Small intestine (tissue), 7 donors: ENCODE measurements around the gene PRKAA1. TPM values are rescaled to one million over a fixed set of nuclear protein-coding genes. Genes with fewer than 3 reads are reported as not detected.
"Not testable (repeated sequence)": the region's sequence is repeated elsewhere in the genome, so short reads cannot be mapped to it uniquely, and the experiment has no call there.

ENCODE experiments used
- DNase-seq, 2 donors: peaks; one replicate each; pipeline versions ENCODE4 v3.0.0 to v3.0.0-alpha.2; 2013
- FAIRE-seq: peaks from 2 replicates; lab custom pipeline; 2012; peaks lifted over from hg19 to GRCh38; lab: Jason Lieb, UNC
- H3K27ac ChIP-seq, 3 donors: one replicate each; pipeline ENCODE4 v1.5.1; 2013; ENCODE audit warnings: low read length in 2 of 3, mild to moderate bottlenecking in 2 of 3, control low read depth in 1 of 3, inconsistent platforms in 1 of 3, low read depth in 1 of 3, moderate library complexity in 1 of 3
- H3K27me3 ChIP-seq, 3 donors: one replicate each; pipeline ENCODE4 v1.6.1; 2013; ENCODE audit warnings: low read length in 3 of 3, inconsistent platforms in 1 of 3; ENCODE audit not compliant: control insufficient read depth in 3 of 3, insufficient read depth in 3 of 3
- H3K36me3 ChIP-seq, 3 donors: one replicate each; pipeline ENCODE4 v1.6.1; 2013; ENCODE audit warnings: low read length in 3 of 3, inconsistent platforms in 1 of 3, low read depth in 1 of 3, mild to moderate bottlenecking in 1 of 3, moderate library complexity in 1 of 3; ENCODE audit not compliant: control insufficient read depth in 3 of 3, insufficient read depth in 2 of 3
- H3K4me1 ChIP-seq, 3 donors: one replicate each; pipeline ENCODE4 v1.6.1; 2013; ENCODE audit warnings: low read length in 2 of 3, inconsistent platforms in 1 of 3, low read depth in 1 of 3, mild to moderate bottlenecking in 1 of 3, moderate library complexity in 1 of 3; ENCODE audit not compliant: control insufficient read depth in 3 of 3, insufficient read depth in 2 of 3
- H3K4me3 ChIP-seq, 3 donors: one replicate each; pipeline ENCODE4 v1.5.1; 2013; ENCODE audit warnings: low read length in 3 of 3, control low read depth in 1 of 3, inconsistent platforms in 1 of 3, low read depth in 1 of 3, mild to moderate bottlenecking in 1 of 3, moderate library complexity in 1 of 3
- H3K9me3 ChIP-seq, 2 donors: one replicate each; pipeline ENCODE4 v1.6.1; 2013; ENCODE audit warnings: low read depth in 1 of 2, low read length in 1 of 2; ENCODE audit not compliant: control insufficient read depth in 2 of 2, insufficient read depth in 1 of 2
- WGBS, 3 donors: extraction: QIAGEN DNeasy Blood & Tissue Kit; methylation state at CpG; one replicate each; pipeline ENCODE4 v1.1.7; 2013; 5-methylcytosine and 5-hydroxymethylcytosine counted together
- polyA plus RNA-seq, 4 donors: library from polyadenylated mRNA; stranded (reverse) in 3 of 4; unstranded in 1 of 4; fragments of 200-250 nt in 3 of 4; fragments of 120-200 nt in 1 of 4; gene quantifications; one replicate each; pipeline versions ENCODE4 v1.2.1 to v1.2.3, GENCODE V29; 2013
- donor health status: healthy with polysubstance abuse.
- donor health status: control.
- donor health status: control.
- donor health status: Bipolar disorder and iron deficiency.
- donor health status: healthy.

PRKAA1 gene
- polyA plus RNA-seq, 4 donors = 22.7 to 71.7 (median 30.4) TPM

- H3K36me3 ChIP-seq = peaks cover 29 to 41% (median 33%) of the 10 kb centered on the region in 3 donors
- no peak for DNase-seq
- 84 to 89% (median 88%) methylated on average over 3 of the region's 3 CpGs for WGBS, 3 donors
- peaks cover 0 to 2% (median 0%) of the 10 kb centered on the region in 3 donors for H3K4me1 ChIP-seq
- no peak overlapping the region for H3K4me3 ChIP-seq
- no peaks in the 10 kb centered on the region for H3K9me3 ChIP-seq
- H3K27me3 ChIP-seq = no peaks in the 10 kb centered on the region
- H3K27ac ChIP-seq = no peak overlapping the region
- no peak for FAIRE-seq
These were observed 30.0 kb upstream of the PRKAA1 start for GRCh38 chr5:40828021-40828631.

- no peak overlapping the region for H3K27ac ChIP-seq
- FAIRE-seq (no peak), DNase-seq (no peak)
- H3K9me3 ChIP-seq = no peaks in the 10 kb centered on the region
- H3K36me3 ChIP-seq = peaks cover 31 to 41% (median 33%) of the 10 kb centered on the region in 3 donors
- H3K4me3 ChIP-seq = no peak overlapping the region
- H3K27me3 ChIP-seq = no peaks in the 10 kb centered on the region
- WGBS, 3 donors = 86 to 88% (median 87%) methylated on average over 14 of the region's 14 CpGs
- no peaks in the 10 kb centered on the region for H3K4me1 ChIP-seq
These were observed 29.2 kb upstream of the PRKAA1 start for GRCh38 chr5:40827188-40827977.

GRCh38 chr5:40826489-40827187, 28.5 kb upstream of the PRKAA1 start:
- Histone ChIP-seq H3K36me3 (peaks cover 24 to 41% (median 27%) of the 10 kb centered on the region in 3 donors), H3K9me3 (no peaks in the 10 kb centered on the region), H3K4me1 (no peaks in the 10 kb centered on the region), H3K27ac (no peak overlapping the region), H3K27me3 (no peaks in the 10 kb centered on the region), H3K4me3 (no peak overlapping the region)
- FAIRE-seq (no peak), DNase-seq (no peak)
- 84 to 93% (median 93%) methylated on average over 5 of the region's 5 CpGs for WGBS, 3 donors

GRCh38 chr5:40825461-40826043, 27.4 kb upstream of the PRKAA1 start:
- not testable (repeated sequence) for H3K27me3 ChIP-seq, DNase-seq, FAIRE-seq, H3K27ac ChIP-seq, H3K4me3 ChIP-seq, H3K9me3 ChIP-seq, H3K4me1 ChIP-seq
- WGBS, 3 donors = 86 to 92% (median 89%) methylated on average over 11 of the region's 11 CpGs
- peaks cover 14 to 33% (median 16%) of the 10 kb centered on the region in 3 donors for H3K36me3 ChIP-seq

GRCh38 chr5:40823459-40823858, 25.3 kb upstream of the PRKAA1 start:
- 38 to 56% (median 43%) methylated on average over 1 of the region's 1 CpG for WGBS, 3 donors
- peaks cover 5 to 20% (median 6%) of the 10 kb centered on the region in 3 donors for H3K36me3 ChIP-seq
- no peak for DNase-seq
- H3K4me3 ChIP-seq = no peak overlapping the region
- no peaks in the 10 kb centered on the region for H3K9me3 ChIP-seq
- H3K27ac ChIP-seq = no peak overlapping the region
- no peak for FAIRE-seq
- no peaks in the 10 kb centered on the region for H3K4me1 ChIP-seq
- H3K27me3 ChIP-seq = no peaks in the 10 kb centered on the region

- H3K27ac ChIP-seq = no peak overlapping the region
- H3K9me3 ChIP-seq = no peaks in the 10 kb centered on the region
- WGBS, 3 donors = 70 to 83% (median 73%) methylated on average over 2 of the region's 2 CpGs
- DNase-seq (no peak), FAIRE-seq (no peak)
- H3K36me3 ChIP-seq = no peaks in the 10 kb centered on the region
- H3K4me1 ChIP-seq = no peaks in the 10 kb centered on the region
- no peaks in the 10 kb centered on the region for H3K27me3 ChIP-seq
- H3K4me3 ChIP-seq = no peak overlapping the region
These were observed 15.6 kb upstream of the PRKAA1 start for GRCh38 chr5:40813698-40814281.

- DNase-seq (peak in 1 of 2 donors; percentile 90), FAIRE-seq (no peak)
- no peaks in the 10 kb centered on the region for H3K27me3 ChIP-seq
- no peak overlapping the region for H3K4me3 ChIP-seq
- 6 to 25% (median 23%) methylated on average over 1 of the region's 1 CpG for WGBS, 3 donors
- no peak overlapping the region for H3K27ac ChIP-seq
- H3K9me3 ChIP-seq = no peaks in the 10 kb centered on the region
- H3K4me1 ChIP-seq = no peaks in the 10 kb centered on the region
- no peaks in the 10 kb centered on the region for H3K36me3 ChIP-seq
These were observed 14.0 kb upstream of the PRKAA1 start for GRCh38 chr5:40812125-40812524.
